H7 (cell line): ENCODE results near the gene ZFHX3. TPM values are rescaled to one million over a fixed set of nuclear protein-coding genes. Genes with fewer than 3 reads are reported as not detected.
"Not testable (repeated sequence)": the region's sequence is repeated elsewhere in the genome, so short reads cannot be mapped to it uniquely, and the experiment has no call there.

ENCODE experiments used
- DNase-seq: peaks from one replicate; pipeline ENCODE4 v3.0.0; 2012
- H3K27me3 ChIP-seq: 2 replicates; pipeline ENCODE4 v1.6.0; 2011; ENCODE audit warnings: mild to moderate bottlenecking, low read length; ENCODE audit not compliant: control insufficient read depth, insufficient read depth
- H3K36me3 ChIP-seq: replicated peaks from 2 replicates; pipeline ENCODE4 v1.5.1; 2011; ENCODE audit warnings: low read length; ENCODE audit not compliant: control insufficient read depth, insufficient read depth
- H3K4me3 ChIP-seq: 2 replicates; pipeline ENCODE4 v1.5.1; 2011; ENCODE audit warnings: low read depth, mild to moderate bottlenecking, control low read depth, low read length, moderate library complexity; ENCODE audit not compliant: insufficient read depth
- total RNA-seq: library from RNA; depleted of rRNA; stranded (reverse); fragments of >200 nt; shearing (Covaris generic); gene quantifications from 2 replicates; pipeline ENCODE4 v1.2.3, GENCODE V29; 2014

Gene ZFHX3
- total RNA-seq, 1 experiment from 2014 or later = 1.3 TPM

- H3K4me3 ChIP-seq = no peak overlapping the region
- peaks cover 14% of the 10 kb centered on the region for H3K27me3 ChIP-seq
- no peaks in the 10 kb centered on the region for H3K36me3 ChIP-seq
- DNase-seq = no peak
These were observed 26.5 kb upstream of the ZFHX3 start for GRCh38 chr16:73074382-73074781.

- H3K27me3 ChIP-seq = peaks cover 38% of the 10 kb centered on the region
- H3K4me3 ChIP-seq, DNase-seq, H3K36me3 ChIP-seq: not testable (repeated sequence)
These were observed 24.1 kb upstream of the ZFHX3 start for GRCh38 chr16:73072051-73072450.

GRCh38 chr16:73071131-73071940 lies 23.4 kb upstream of the ZFHX3 start:
- peak overlapping the region; percentile 35 for H3K4me3 ChIP-seq
- peaks cover 45% of the 10 kb centered on the region for H3K27me3 ChIP-seq
- H3K36me3 ChIP-seq = no peaks in the 10 kb centered on the region
- peak; percentile 82 for DNase-seq

- H3K4me3 ChIP-seq = no peak overlapping the region
- no peaks in the 10 kb centered on the region for H3K36me3 ChIP-seq
- peaks cover 61% of the 10 kb centered on the region for H3K27me3 ChIP-seq
- no peak for DNase-seq
These were observed 21.8 kb upstream of the ZFHX3 start for GRCh38 chr16:73069581-73070262.

GRCh38 chr16:73068541-73069401 lies 20.8 kb upstream of the ZFHX3 start:
- Histone ChIP-seq H3K27me3 (peaks cover 70% of the 10 kb centered on the region), H3K4me3 (no peak overlapping the region), H3K36me3 (no peaks in the 10 kb centered on the region)
- DNase-seq = no peak

GRCh38 chr16:73067671-73068540 lies 20.0 kb upstream of the ZFHX3 start:
- Histone ChIP-seq H3K36me3 (no peaks in the 10 kb centered on the region), H3K27me3 (peaks cover 79% of the 10 kb centered on the region), H3K4me3 (no peak overlapping the region)
- DNase-seq = no peak

GRCh38 chr16:73066927-73067670 lies 19.2 kb upstream of the ZFHX3 start:
- peak overlapping the region; percentile 34 for H3K4me3 ChIP-seq
- no peaks in the 10 kb centered on the region for H3K36me3 ChIP-seq
- peak; percentile 72 for DNase-seq
- H3K27me3 ChIP-seq = peaks cover 87% of the 10 kb centered on the region

- peak overlapping the region; percentile 34 for H3K4me3 ChIP-seq
- peak; percentile 81 for DNase-seq
- H3K36me3 ChIP-seq = no peaks in the 10 kb centered on the region
- peaks cover 88% of the 10 kb centered on the region for H3K27me3 ChIP-seq
These were observed 18.5 kb upstream of the ZFHX3 start for GRCh38 chr16:73066331-73066926.

GRCh38 chr16:73065632-73066330 lies 17.9 kb upstream of the ZFHX3 start:
- Histone ChIP-seq H3K27me3 (peaks cover 88% of the 10 kb centered on the region), H3K4me3 (peak overlapping the region; percentile 34), H3K36me3 (no peaks in the 10 kb centered on the region)
- peak; percentile 75 for DNase-seq

GRCh38 chr16:73064994-73065545 lies 17.1 kb upstream of the ZFHX3 start:
- no peaks in the 10 kb centered on the region for H3K36me3 ChIP-seq
- H3K4me3 ChIP-seq = no peak overlapping the region
- DNase-seq = no peak
- peaks cover 93% of the 10 kb centered on the region for H3K27me3 ChIP-seq

GRCh38 chr16:73064212-73064993 lies 16.5 kb upstream of the ZFHX3 start:
- DNase-seq = peak; percentile 67
- Histone ChIP-seq H3K4me3 (no peak overlapping the region), H3K36me3 (no peaks in the 10 kb centered on the region), H3K27me3 (peaks cover 93% of the 10 kb centered on the region)

GRCh38 chr16:73063854-73064211 lies 15.9 kb upstream of the ZFHX3 start:
- Histone ChIP-seq H3K36me3 (no peaks in the 10 kb centered on the region), H3K27me3 (peaks cover 87% of the 10 kb centered on the region), H3K4me3 (no peak overlapping the region)
- no peak for DNase-seq
